ENCODE results near the gene GIMAP8. TPM values are rescaled to one million over a fixed set of nuclear protein-coding genes. Genes with fewer than 3 reads are reported as not detected.
A peak's percentile ranks its signal among the peaks of the same experiment; 100 is the strongest.
"Not testable (repeated sequence)": the region's sequence is repeated elsewhere in the genome, so short reads cannot be mapped to it uniquely, and the experiment has no call there.

GIMAP8 gene
- total and polyA plus RNA-seq, 12 donors, result 13.4 to 39.4 (median 17.9) TPM

DNA sequence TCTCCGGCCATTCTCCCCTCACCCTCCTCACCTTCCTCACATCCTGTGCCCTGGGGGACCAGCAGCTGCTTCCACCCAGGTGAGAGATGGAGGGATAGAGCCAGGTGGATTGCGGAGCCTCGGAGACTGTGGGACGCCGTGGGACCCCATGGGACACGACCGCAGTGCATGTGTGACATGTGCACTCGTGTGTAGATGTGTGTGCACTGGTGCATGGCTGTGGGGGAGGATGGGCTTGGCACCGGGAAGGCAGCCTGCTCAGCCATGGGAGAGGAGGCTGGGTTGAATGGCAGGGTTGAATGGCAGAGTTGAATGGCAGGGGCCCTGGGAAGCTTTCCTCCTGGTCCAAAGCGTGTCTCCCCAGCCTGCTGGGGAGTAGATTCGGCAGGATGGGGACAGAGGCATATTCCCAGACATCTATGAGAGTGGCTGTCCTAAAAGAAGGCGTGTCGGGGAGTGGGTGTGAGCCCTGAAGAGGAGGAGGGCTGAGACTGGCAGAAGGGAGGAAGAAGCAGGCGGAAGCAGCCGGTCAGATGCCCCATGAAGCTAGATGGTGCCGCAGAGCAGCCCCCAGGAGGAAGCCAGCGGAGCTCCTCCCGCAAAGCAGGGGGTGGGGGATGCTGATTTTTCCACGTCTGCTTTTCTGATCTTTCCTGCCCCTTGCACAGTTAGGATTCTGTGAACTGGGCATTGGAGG, 815 bp downstream of the GIMAP8 start:
- H3K36me3 ChIP-seq, result peaks cover 0 to 20% (median 0%) of the 10 kb centered on the region in 9 donors
- 54% methylated on average over 19 of the region's 19 CpGs for WGBS, 2 donors
- H3K9me3 ChIP-seq, result peaks cover 0 to 11% (median 0%) of the 10 kb centered on the region in 11 donors
- H3K4me3 ChIP-seq, result peak overlapping the region; percentile 45 to 69 (median 65)
- ATAC-seq (peak; percentile 35 to 70 (median 63)), DNase-seq (peak; percentile 57)
- TF ChIP-seq, protein P1, sequence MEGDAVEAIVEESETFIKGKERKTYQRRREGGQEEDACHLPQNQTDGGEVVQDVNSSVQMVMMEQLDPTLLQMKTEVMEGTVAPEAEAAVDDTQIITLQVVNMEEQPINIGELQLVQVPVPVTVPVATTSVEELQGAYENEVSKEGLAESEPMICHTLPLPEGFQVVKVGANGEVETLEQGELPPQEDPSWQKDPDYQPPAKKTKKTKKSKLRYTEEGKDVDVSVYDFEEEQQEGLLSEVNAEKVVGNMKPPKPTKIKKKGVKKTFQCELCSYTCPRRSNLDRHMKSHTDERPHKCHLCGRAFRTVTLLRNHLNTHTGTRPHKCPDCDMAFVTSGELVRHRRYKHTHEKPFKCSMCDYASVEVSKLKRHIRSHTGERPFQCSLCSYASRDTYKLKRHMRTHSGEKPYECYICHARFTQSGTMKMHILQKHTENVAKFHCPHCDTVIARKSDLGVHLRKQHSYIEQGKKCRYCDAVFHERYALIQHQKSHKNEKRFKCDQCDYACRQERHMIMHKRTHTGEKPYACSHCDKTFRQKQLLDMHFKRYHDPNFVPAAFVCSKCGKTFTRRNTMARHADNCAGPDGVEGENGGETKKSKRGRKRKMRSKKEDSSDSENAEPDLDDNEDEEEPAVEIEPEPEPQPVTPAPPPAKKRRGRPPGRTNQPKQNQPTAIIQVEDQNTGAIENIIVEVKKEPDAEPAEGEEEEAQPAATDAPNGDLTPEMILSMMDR (IDR thresholded peaks at IDR 0.05), result peak in 1 of 9 donors; percentile 17
- H3K27me3 ChIP-seq, result no peaks in the 10 kb centered on the region
- H3K4me1 ChIP-seq, result peaks cover 0 to 60% (median 34%) of the 10 kb centered on the region in 9 donors
- intact Hi-C loops (cut with DNase I), result loop anchor here in 8 of 10 donors (2.0 to 5.0 kb wide), 12 partner anchors 66 to 304 kb away; partner anchors contain the start of genes GIMAP4 (in 4 of the 8), GIMAP5 (in 3 of the 8) and GIMAP6 (in 2 of the 8)
- H3K27ac ChIP-seq, result peak overlapping the region; percentile 76 to 95 (median 88)

DNA sequence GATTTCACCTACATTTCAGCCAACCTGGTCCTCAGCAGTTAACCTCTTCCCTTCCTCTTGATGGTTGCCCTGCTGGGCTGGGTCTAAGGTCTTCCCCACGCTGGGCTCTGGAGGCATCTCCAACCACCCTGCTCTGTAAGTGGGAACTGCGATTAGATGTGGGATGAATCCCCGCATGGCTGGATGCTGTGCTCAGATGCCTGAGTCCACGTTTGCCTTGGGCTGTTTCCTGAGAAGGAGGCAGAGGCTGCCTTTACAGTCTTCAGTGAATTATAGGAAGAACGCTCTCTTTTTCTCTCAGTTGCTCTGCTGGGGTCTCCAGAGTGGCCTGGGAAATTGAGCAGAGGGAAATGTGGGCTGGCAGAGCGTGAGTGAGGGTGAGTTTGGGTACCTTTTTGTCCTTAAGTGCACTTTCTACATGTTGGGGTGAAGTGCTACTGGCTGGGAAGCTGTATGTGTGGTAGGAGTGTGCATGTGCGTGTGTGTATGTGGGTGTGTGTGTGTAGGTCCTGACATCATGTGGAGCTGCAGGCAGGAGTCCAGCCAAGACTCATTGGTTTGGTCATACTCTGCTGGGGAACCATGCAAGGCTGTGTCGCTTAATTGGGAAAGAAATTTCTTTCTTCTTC, 1.5 kb downstream of the GIMAP8 start:
- Histone ChIP-seq H3K4me3 (peak overlapping the region; percentile 45 to 69 (median 65)), H3K4me1 (peaks cover 0 to 53% (median 29%) of the 10 kb centered on the region in 9 donors), H3K27ac (peak overlapping the region; percentile 76 to 95 (median 88)), H3K36me3 (peaks cover 0 to 27% (median 0%) of the 10 kb centered on the region in 9 donors), H3K27me3 (no peaks in the 10 kb centered on the region), H3K9me3 (peaks cover 0 to 18% (median 0%) of the 10 kb centered on the region in 11 donors)
- DNase-seq, result peak in 1 of 2 donors; percentile 60
- WGBS, 2 donors, result 50 to 54% methylated on average over 8 of the region's 8 CpGs
- TF ChIP-seq, protein P1 (IDR thresholded peaks at IDR 0.05), result no peak
- intact Hi-C loops (cut with DNase I), result loop anchor here in 8 of 10 donors (2.0 to 5.0 kb wide), 12 partner anchors 65 to 303 kb away; partner anchors contain the start of genes GIMAP4 (in 4 of the 8), GIMAP5 (in 3 of the 8) and GIMAP6 (in 2 of the 8)
- peak in 7 of 8 donors; percentile 11 to 37 (median 28) for ATAC-seq

DNA sequence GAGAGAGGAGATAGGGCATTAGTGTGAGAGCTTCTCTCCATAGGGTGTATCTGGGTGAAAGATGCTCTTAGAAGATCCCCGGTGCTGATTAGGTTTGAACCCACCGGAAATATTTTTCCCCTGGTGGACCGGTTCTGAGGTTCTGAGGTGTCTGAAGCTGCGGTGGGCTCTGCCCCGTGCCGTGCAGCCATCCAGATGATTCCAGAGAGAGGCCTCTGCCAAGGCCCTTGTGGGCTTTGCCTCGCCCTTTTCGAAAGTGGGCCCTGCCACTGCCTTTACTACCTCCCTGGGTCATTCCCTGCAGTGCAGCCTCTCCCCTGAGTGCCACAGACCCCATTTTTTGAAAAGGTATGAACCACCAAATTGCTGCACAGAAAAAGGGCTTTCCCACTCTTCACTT, 2.8 kb downstream of the GIMAP8 start:
- intact Hi-C loops (cut with DNase I), result loop anchor here in 7 of 10 donors (5.0 kb wide), 6 partner anchors 64 to 294 kb away; partner anchors contain the start of genes GIMAP4 (in 4 of the 7), GIMAP5 (in 3 of the 7) and GIMAP6 (in 2 of the 7)
- Histone ChIP-seq H3K4me1 (peaks cover 0 to 51% (median 27%) of the 10 kb centered on the region in 9 donors), H3K9me3 (peaks cover 0 to 19% (median 0%) of the 10 kb centered on the region in 11 donors), H3K27ac (peak overlapping the region in 9 of 10 donors; percentile 27 to 94 (median 86)), H3K4me3 (peak overlapping the region in 9 of 10 donors; percentile 45 to 69 (median 66)), H3K36me3 (peaks cover 0 to 34% (median 1%) of the 10 kb centered on the region in 9 donors), H3K27me3 (no peaks in the 10 kb centered on the region)
- DNase-seq, result no peak
- ATAC-seq, result no peak
- TF ChIP-seq, protein P1 (IDR thresholded peaks at IDR 0.05), result no peak
- WGBS, 2 donors, result 72 to 80% methylated on average over 8 of the region's 8 CpGs

DNA sequence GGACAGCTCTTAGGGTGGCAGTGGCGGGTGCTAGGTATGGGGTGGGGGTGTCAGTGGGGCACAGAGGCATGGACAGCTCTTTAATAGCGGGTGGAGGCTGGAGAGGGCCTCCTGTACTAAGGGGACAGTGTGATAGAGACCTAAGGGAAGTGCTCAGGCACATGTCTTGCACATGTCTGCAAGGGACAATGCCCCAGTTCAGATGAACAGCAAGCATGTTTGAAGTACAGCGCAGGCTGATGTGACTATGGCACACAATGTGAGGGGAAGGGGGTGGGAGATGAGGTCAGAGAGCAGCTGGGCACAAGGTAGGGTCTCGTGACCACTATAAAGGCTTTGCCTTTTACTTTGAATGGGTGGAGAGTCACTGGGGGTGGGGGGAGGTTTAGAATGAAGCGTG, 3.5 kb downstream of the GIMAP8 start:
- peaks cover 0 to 49% (median 21%) of the 10 kb centered on the region in 9 donors for H3K4me1 ChIP-seq
- intact Hi-C loops (cut with DNase I), result loop anchor here in 7 of 10 donors (5.0 kb wide), 6 partner anchors 63 to 293 kb away; partner anchors contain the start of genes GIMAP4 (in 4 of the 7), GIMAP5 (in 3 of the 7) and GIMAP6 (in 2 of the 7)
- WGBS, 2 donors, result 93 to 95% methylated on average over 5 of the region's 5 CpGs
- peak overlapping the region in 4 of 10 donors; percentile 86 to 94 (median 90) for H3K27ac ChIP-seq
- DNase-seq (no peak), ATAC-seq (no peak)
- peaks cover 0 to 19% (median 0%) of the 10 kb centered on the region in 11 donors for H3K9me3 ChIP-seq
- H3K36me3 ChIP-seq, result peaks cover 0 to 41% (median 4%) of the 10 kb centered on the region in 9 donors
- TF ChIP-seq, protein P1 (IDR thresholded peaks at IDR 0.05), result no peak
- peak overlapping the region in 7 of 10 donors; percentile 57 to 69 (median 66) for H3K4me3 ChIP-seq
- H3K27me3 ChIP-seq, result no peaks in the 10 kb centered on the region

DNA sequence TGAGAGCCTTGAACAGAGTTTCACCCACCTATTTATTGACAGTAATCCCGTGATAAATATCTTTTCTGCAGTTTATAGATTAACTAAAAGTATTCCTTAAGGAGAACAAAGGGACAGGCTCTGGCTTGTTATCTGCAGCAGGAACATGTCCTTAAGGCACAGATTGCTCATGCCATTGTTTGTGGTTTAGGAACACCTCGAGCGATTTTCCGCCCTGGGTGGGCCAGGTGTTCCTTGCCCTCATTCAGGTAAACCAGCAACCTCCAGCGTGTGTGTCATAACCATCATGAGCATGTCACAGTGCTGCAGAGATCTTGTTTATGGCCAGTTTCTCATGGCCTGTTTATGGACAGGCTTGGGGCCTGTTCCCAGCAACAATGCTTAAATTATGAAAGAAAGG, 6.6 kb downstream of the GIMAP8 start:
- H3K4me3 ChIP-seq; H3K27ac ChIP-seq; intact Hi-C loops (cut with DNase I); DNase-seq; ATAC-seq; H3K27me3 ChIP-seq: not testable (repeated sequence)
- Histone ChIP-seq H3K4me1 (peaks cover 0 to 18% (median 3%) of the 10 kb centered on the region in 9 donors), H3K9me3 (peaks cover 0 to 47% (median 11%) of the 10 kb centered on the region in 11 donors), H3K36me3 (peaks cover 0 to 72% (median 4%) of the 10 kb centered on the region in 9 donors)
- 94% methylated on average over 5 of the region's 5 CpGs for WGBS, 2 donors
